Measurements from ENCODE around the gene PLPPR3. TPM values are rescaled to one million over a fixed set of nuclear protein-coding genes. Genes with fewer than 3 reads are reported as not detected.

Gene PLPPR3
- total RNA-seq: not detected

GRCh38 chr19:821825-822503 lies at the start of gene PLPPR3:
TSS of gene PLPPR3 (minus strand) at chr19:821955. CDS start at chr19:821559, 396 bp downstream.
- Mint-ChIP-seq H3K4me3 (no peak within 1 kb of the TSS), H3K4me1 (ENCODE audit: low read depth) (no peaks in the 10 kb centered on the region), H3K27me3 (peaks cover 10% of the 10 kb centered on the region), H3K36me3 (ENCODE audit: low read depth) (peaks cover under 1% of the 10 kb centered on the region), H3K27ac (no peak within 1 kb of the TSS), H3K9me3 (no peaks in the 10 kb centered on the region)
- ATAC-seq (peak; percentile 10), DNase-seq (no peak)
- intact Hi-C loops (cut with micrococcal nuclease): no loop called here
- ChIA-PET POLR2A (interaction anchor here (0.6 kb wide), 1 partner anchor 32 kb away, joined by 3 read pairs; no protein-coding TSS in a partner anchor), CTCF (no interaction called here)
- no peak for TF ChIP-seq CTCF (IDR thresholded peaks at IDR 0.05)

GRCh38 chr19:870963-871401 lies 49.2 kb upstream of the PLPPR3 start:
- Mint-ChIP-seq H3K27me3 (no peaks in the 10 kb centered on the region), H3K27ac (no peak overlapping the region), H3K36me3 (ENCODE audit: low read depth) (peaks cover 9% of the 10 kb centered on the region), H3K4me3 (no peak overlapping the region), H3K9me3 (peaks cover 2% of the 10 kb centered on the region), H3K4me1 (ENCODE audit: low read depth) (peaks cover 10% of the 10 kb centered on the region)
- DNase-seq (no peak), ATAC-seq (no peak)
- intact Hi-C loops (cut with micrococcal nuclease): no loop called here
- CTCF ChIA-PET: interaction anchor here (1.2 kb wide), 1 partner anchor 15 kb away, joined by 3 read pairs; no protein-coding TSS in a partner anchor
- POLR2A ChIA-PET: no interaction called here
- no peak for TF ChIP-seq CTCF (IDR thresholded peaks at IDR 0.05)

- ChIA-PET CTCF (no interaction called here), POLR2A (no interaction called here)
- peaks cover 2% of the 10 kb centered on the region for H3K9me3 Mint-ChIP-seq
- H3K27ac Mint-ChIP-seq: no peak overlapping the region
- DNase-seq (no peak), ATAC-seq (no peak)
- intact Hi-C loops (cut with micrococcal nuclease): no loop called here
- no peak for TF ChIP-seq CTCF (IDR thresholded peaks at IDR 0.05)
- peaks cover 9% of the 10 kb centered on the region for H3K36me3 Mint-ChIP-seq (ENCODE audit: low read depth)
- H3K27me3 Mint-ChIP-seq: no peaks in the 10 kb centered on the region
- peaks cover 10% of the 10 kb centered on the region for H3K4me1 Mint-ChIP-seq (ENCODE audit: low read depth)
- H3K4me3 Mint-ChIP-seq: no peak overlapping the region
These were observed 48.6 kb upstream of the PLPPR3 start for GRCh38 chr19:870314-870713.

GRCh38 chr19:869245-870177 lies 47.8 kb upstream of the PLPPR3 start:
- DNase-seq (no peak), ATAC-seq (no peak)
- Mint-ChIP-seq H3K9me3 (peaks cover 2% of the 10 kb centered on the region), H3K27me3 (no peaks in the 10 kb centered on the region), H3K36me3 (ENCODE audit: low read depth) (peaks cover 9% of the 10 kb centered on the region), H3K27ac (no peak overlapping the region), H3K4me1 (ENCODE audit: low read depth) (peaks cover 10% of the 10 kb centered on the region), H3K4me3 (no peak overlapping the region)
- intact Hi-C loops (cut with micrococcal nuclease): no loop called here
- ChIA-PET CTCF (no interaction called here), POLR2A (no interaction called here)
- no peak for TF ChIP-seq CTCF (IDR thresholded peaks at IDR 0.05)

Measured in activated CD8-positive, alpha-beta T cell treated with anti-CD3 and anti-CD28 coated beads for 36 hours (primary cell).